Spleen (tissue), 11 donors: ENCODE data around the gene CYP4B1. TPM values are rescaled to one million over a fixed set of nuclear protein-coding genes. Genes with fewer than 3 reads are reported as not detected.
"Not testable (repeated sequence)": the region's sequence is repeated elsewhere in the genome, so short reads cannot be mapped to it uniquely, and the experiment has no call there.

Source experiments
- DNase-seq: peaks from one replicate; pipeline ENCODE4 v3.0.0-alpha.2; 2020
- H3K27ac ChIP-seq, 8 donors: fragments of 200-600 bp; sonication (generic) in 7 of 8; 1 replicate in 4 of 8; 2 replicates in 4 of 8; pipeline versions ENCODE4 v1.5.0 to v1.8.0; 2016 to 2021; ENCODE audit warnings: inconsistent platforms in 4 of 8, mild to moderate bottlenecking in 4 of 8, moderate library complexity in 1 of 8
- H3K27me3 ChIP-seq, 7 donors: fragments of 200-600 bp; sonication (generic) in 6 of 7; replicated peaks in 1 of 7; 1 replicate in 4 of 7; 2 replicates in 3 of 7; pipeline versions ENCODE4 v1.5.0 to v1.8.0; 2016 to 2021; ENCODE audit warnings: inconsistent platforms in 3 of 7, mild to moderate bottlenecking in 1 of 7
- H3K36me3 ChIP-seq, 6 donors: fragments of 200-600 bp; sonication (generic) in 5 of 6; 1 replicate in 4 of 6; 2 replicates in 2 of 6; pipeline versions ENCODE4 v1.5.0 to v1.8.0; 2016 to 2021; ENCODE audit warnings: inconsistent platforms in 2 of 6
- H3K4me1 ChIP-seq, 6 donors: fragments of 200-600 bp; sonication (generic) in 5 of 6; 1 replicate in 3 of 6; 2 replicates in 3 of 6; pipeline versions ENCODE4 v1.5.0 to v1.8.0; 2016 to 2021; ENCODE audit warnings: inconsistent platforms in 3 of 6
- H3K4me3 ChIP-seq, 8 donors: fragments of 200-600 bp; sonication (generic) in 7 of 8; 1 replicate in 4 of 8; 2 replicates in 4 of 8; pipeline versions ENCODE4 v1.5.0 to v1.8.0; 2016 to 2021; ENCODE audit warnings: inconsistent platforms in 4 of 8, mild to moderate bottlenecking in 4 of 8, moderate library complexity in 2 of 8
- H3K9me3 ChIP-seq, 8 donors: fragments of 200-600 bp; sonication (generic) in 7 of 8; 1 replicate in 4 of 8; 2 replicates in 4 of 8; pipeline versions ENCODE4 v1.5.0 to v1.8.0; 2016 to 2021; ENCODE audit warnings: inconsistent platforms in 4 of 8
- POLR2A ChIP-seq, 3 donors: fragments of 450-650 bp; IDR thresholded peaks; one replicate each; pipeline ENCODE4 v1.5.1; 2017; ENCODE audit warnings: antibody characterized with exemption in 3 of 3, mild to moderate bottlenecking in 1 of 3
- POLR2AphosphoS5 ChIP-seq, 3 donors: sonication (generic); formaldehyde crosslinking; IDR thresholded peaks; one replicate each; pipeline ENCODE4 v1.5.1; 2017; ENCODE audit warnings: antibody characterized with exemption in 3 of 3
- WGBS, 5 donors: extraction: QIAGEN DNeasy Blood & Tissue Kit in 3 of 5; methylation state at CpG; one replicate each; pipeline versions ENCODE4 v1.1.5 to v1.1.7; 2013 to 2018; 5-methylcytosine and 5-hydroxymethylcytosine counted together
- intact Hi-C: fragments of 100-400 bp; cut with DNase I; formaldehyde crosslinking; loops from one replicate; pipeline ENCODE4 v1.15.0; 2023; ENCODE audit warnings: low total_unique reads
- polyA plus RNA-seq, 3 donors: library from polyadenylated mRNA; stranded (reverse); fragments of 200-250 nt; gene quantifications; one replicate each; pipeline ENCODE4 v1.2.1, GENCODE V29; 2013
- total RNA-seq, 7 donors: library from RNA; depleted of rRNA in 3 of 7; stranded (reverse); fragments of >200 nt in 3 of 7; fragmentation: NEBNext Ultra II Directional in 4 of 7; extraction: Animal tissue kit (Norgen Biotek cat#: 25700) in 4 of 7; gene quantifications; one replicate each; pipeline versions ENCODE4 v1.1.0 to v1.2.1, GENCODE V29; 2016 to 2021
- TF ChIP-seq, protein P1 (sequence below), 11 experiments: fragments of 200-600 bp in 7 of 11; fragments of 450-650 bp in 4 of 11; sonication (generic) in 4 of 11; IDR thresholded peaks in 8 of 11; conservative IDR thresholded peaks in 3 of 11; 1 replicate in 7 of 11; 2 replicates in 4 of 11; pipeline versions ENCODE4 v1.4.0 to v1.8.0; 2016 to 2021; ENCODE audit warnings: antibody characterized with exemption in 11 of 11, inconsistent platforms in 4 of 11, mild to moderate bottlenecking in 1 of 11
- donor health status: healthy with polysubstance abuse.
- donor health status: DM: no; HTN: no; CAD: no; lungs with moderate emphysema.
- donor health status: DM: no; HTN: no; CAD: no.
- donor health status: Bipolar disorder and iron deficiency.
- donor health status: healthy.
- donor health status: DM: no; HTN: no; CAD: no.
- donor health status: DM: yes; HTN: yes; CAD: no.

The CYP4B1 gene
- total and polyA plus RNA-seq, 10 donors, result 0.32 to 3.5 (median 1.0) TPM; not detected in 3

DNA sequence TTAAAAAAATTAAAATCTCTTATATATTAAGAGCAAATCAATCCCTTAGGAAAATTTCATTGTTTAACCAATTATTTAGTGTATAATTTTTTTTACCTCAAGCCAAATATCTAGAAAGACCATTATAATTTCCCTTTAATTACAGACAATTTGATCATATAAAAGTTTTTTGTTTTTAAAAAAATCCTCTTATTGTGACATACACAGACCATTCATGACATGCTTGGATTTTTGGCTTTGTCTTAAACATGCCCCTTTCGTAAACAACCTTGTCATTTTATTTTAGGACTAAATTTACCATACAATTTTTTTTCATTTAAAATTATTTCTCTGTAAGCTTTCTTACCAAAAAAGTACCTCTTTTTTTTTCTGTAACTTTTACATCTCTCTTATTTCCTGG lies 14.2 kb upstream of the CYP4B1 start:
- intact Hi-C loops, result no loop called here
- no peak for TF ChIP-seq POLR2A (IDR thresholded peaks at IDR 0.05)
- TF ChIP-seq, protein P1, sequence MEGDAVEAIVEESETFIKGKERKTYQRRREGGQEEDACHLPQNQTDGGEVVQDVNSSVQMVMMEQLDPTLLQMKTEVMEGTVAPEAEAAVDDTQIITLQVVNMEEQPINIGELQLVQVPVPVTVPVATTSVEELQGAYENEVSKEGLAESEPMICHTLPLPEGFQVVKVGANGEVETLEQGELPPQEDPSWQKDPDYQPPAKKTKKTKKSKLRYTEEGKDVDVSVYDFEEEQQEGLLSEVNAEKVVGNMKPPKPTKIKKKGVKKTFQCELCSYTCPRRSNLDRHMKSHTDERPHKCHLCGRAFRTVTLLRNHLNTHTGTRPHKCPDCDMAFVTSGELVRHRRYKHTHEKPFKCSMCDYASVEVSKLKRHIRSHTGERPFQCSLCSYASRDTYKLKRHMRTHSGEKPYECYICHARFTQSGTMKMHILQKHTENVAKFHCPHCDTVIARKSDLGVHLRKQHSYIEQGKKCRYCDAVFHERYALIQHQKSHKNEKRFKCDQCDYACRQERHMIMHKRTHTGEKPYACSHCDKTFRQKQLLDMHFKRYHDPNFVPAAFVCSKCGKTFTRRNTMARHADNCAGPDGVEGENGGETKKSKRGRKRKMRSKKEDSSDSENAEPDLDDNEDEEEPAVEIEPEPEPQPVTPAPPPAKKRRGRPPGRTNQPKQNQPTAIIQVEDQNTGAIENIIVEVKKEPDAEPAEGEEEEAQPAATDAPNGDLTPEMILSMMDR (IDR thresholded peaks at IDR 0.05 in 8 of 11, conservative IDR thresholded peaks at IDR 0.05 in 3 of 11), result no peak
- no peak for TF ChIP-seq POLR2AphosphoS5 (IDR thresholded peaks at IDR 0.05)
- Histone ChIP-seq H3K4me1 (no peaks in the 10 kb centered on the region), H3K27ac (no peak overlapping the region), H3K27me3 (peaks cover 0 to 11% (median 0%) of the 10 kb centered on the region in 7 donors), H3K4me3 (no peak overlapping the region), H3K9me3 (peaks cover 0 to 22% (median 11%) of the 10 kb centered on the region in 8 donors), H3K36me3 (no peaks in the 10 kb centered on the region)
- 80 to 93% (median 87%) methylated on average over 1 of the region's 1 CpG for WGBS, 5 donors
- DNase-seq, result no peak

DNA sequence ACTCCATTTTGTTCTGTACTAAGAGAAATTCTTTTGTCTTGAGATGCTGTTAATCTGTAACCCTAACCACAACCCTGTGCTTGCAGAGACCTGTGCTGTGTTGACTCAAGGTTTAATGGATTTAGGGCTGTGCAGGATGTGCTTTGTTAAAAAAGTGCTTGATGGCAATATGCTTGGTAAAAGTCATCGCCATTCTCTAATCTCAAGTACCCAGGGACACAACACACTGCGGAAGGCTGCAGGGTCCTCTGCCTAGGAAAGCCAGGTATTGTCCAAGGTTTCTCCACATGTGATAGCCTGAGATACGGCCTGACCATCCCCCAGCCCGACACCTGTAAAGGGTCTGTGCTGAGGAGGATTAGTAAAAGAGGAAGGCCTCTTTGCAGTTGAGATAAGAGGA lies 10.2 kb upstream of the CYP4B1 start:
- peaks cover 0 to 15% (median 0%) of the 10 kb centered on the region in 7 donors for H3K27me3 ChIP-seq
- DNase-seq, H3K36me3 ChIP-seq, intact Hi-C loops, H3K4me1 ChIP-seq, H3K4me3 ChIP-seq, H3K27ac ChIP-seq: not testable (repeated sequence)
- 72 to 87% (median 76%) methylated on average over 4 of the region's 4 CpGs for WGBS, 5 donors
- H3K9me3 ChIP-seq, result peaks cover 0 to 21% (median 12%) of the 10 kb centered on the region in 8 donors

DNA sequence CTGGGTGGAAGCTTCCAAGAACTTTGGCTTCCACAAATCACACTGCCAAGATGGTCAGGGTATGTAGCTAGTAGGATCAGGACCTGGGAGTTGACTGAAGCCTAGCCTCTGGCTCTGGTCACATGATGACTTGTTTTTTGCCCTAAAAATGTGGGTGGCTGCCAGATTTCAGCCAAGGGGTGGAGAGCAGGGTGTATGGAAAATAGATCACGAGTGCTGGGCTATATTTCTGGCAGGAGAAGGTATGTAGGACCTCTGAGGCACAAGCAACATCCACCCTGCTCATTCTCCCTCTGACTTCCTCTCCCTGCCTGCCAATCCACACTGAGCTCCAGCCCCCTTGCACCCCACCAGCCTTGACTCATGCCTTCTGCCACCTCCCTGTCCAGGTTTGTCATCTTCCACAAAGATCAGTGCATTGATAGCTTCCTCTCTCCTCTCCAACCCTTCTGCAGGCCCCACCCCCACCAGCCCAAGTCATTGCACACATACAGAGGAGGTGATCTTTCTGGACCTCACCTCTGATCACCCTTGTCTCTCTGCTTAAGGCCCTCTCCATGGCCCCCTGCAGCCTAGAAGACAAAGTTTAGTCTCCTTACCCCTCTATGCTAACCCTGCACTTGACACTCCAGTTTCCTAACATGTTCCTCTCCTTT lies 8.3 kb upstream of the CYP4B1 start:
- H3K27ac ChIP-seq, result no peak overlapping the region
- H3K9me3 ChIP-seq, result peaks cover 0 to 4% (median 0%) of the 10 kb centered on the region in 8 donors
- no peaks in the 10 kb centered on the region for H3K36me3 ChIP-seq
- H3K4me1 ChIP-seq, result no peaks in the 10 kb centered on the region
- WGBS, 5 donors, result 33 to 65% (median 45%) methylated on average over 1 of the region's 1 CpG
- no peak overlapping the region for H3K4me3 ChIP-seq
- TF ChIP-seq, protein P1 (IDR thresholded peaks at IDR 0.05 in 8 of 11, conservative IDR thresholded peaks at IDR 0.05 in 3 of 11), result no peak
- TF ChIP-seq POLR2A (IDR thresholded peaks at IDR 0.05) (no peak), POLR2AphosphoS5 (IDR thresholded peaks at IDR 0.05) (no peak)
- DNase-seq, result no peak
- intact Hi-C loops, result no loop called here
- peaks cover 0 to 10% (median 0%) of the 10 kb centered on the region in 7 donors for H3K27me3 ChIP-seq

DNA sequence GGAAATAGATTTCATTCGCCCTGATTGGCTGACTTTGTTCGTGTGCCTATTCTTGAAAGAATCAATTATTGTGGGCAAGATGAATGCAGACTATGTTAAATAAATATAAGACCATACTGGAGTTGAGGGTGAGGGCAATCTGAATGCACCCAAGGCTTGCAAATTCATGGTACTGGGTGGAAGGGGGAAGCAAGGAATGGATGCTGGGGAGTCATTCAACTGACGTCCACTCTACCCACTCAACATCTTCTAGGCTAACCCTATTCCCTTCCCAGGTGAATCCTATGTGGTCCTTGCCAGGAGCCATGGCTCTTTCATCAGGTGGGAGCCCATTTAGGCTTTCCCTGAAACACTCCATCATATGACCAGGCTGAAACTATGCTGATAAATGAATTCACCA lies 5.7 kb upstream of the CYP4B1 start:
- Histone ChIP-seq H3K27me3 (peaks cover 0 to 18% (median 0%) of the 10 kb centered on the region in 7 donors), H3K36me3 (no peaks in the 10 kb centered on the region), H3K4me1 (no peaks in the 10 kb centered on the region), H3K4me3 (no peak overlapping the region), H3K9me3 (peaks cover 0 to 4% (median 0%) of the 10 kb centered on the region in 8 donors), H3K27ac (no peak overlapping the region)
- DNase-seq, result no peak
- intact Hi-C loops, result no loop called here
- 69 to 86% (median 84%) methylated on average over 3 of the region's 3 CpGs for WGBS, 5 donors
- TF ChIP-seq, protein P1 (IDR thresholded peaks at IDR 0.05 in 8 of 11, conservative IDR thresholded peaks at IDR 0.05 in 3 of 11), result no peak
- no peak for TF ChIP-seq POLR2AphosphoS5 (IDR thresholded peaks at IDR 0.05)
- TF ChIP-seq POLR2A (IDR thresholded peaks at IDR 0.05), result no peak
